OCI-LY3 (cell line): ENCODE results near the gene SF3A2.

Experiments used
- H2AFZ ChIP-seq: fragments of 200-600, 300-600 bp; shearing (Covaris generic); 2 replicates; pipeline ENCODE4 v1.6.0; 2014; ENCODE audit warnings: antibody characterized with exemption, low read depth, low read length
- H3K27ac ChIP-seq: fragments of 200-600, 300-600 bp; sonication (generic); 2 replicates; pipeline ENCODE4 v1.5.1; 2014; ENCODE audit warnings: mild to moderate bottlenecking, low read length, moderate library complexity, mixed read lengths
- H3K27me3 ChIP-seq: fragments of 200-600, 300-600 bp; sonication (generic); 2 replicates; pipeline ENCODE4 v1.6.1; 2014; ENCODE audit warnings: low read depth, low read length, mixed read lengths
- H3K36me3 ChIP-seq: fragments of 200-600, 300-600 bp; sonication (generic); replicated peaks from 2 replicates; pipeline ENCODE3; 2014; ENCODE audit warnings: low read depth, low read length, mixed read lengths
- H3K4me1 ChIP-seq: fragments of 300-600, 200-600 bp; sonication (generic); 2 replicates; pipeline ENCODE4 v1.6.1; 2014; ENCODE audit warnings: low read length, mixed read lengths
- H3K4me2 ChIP-seq: fragments of 200-600, 300-600 bp; sonication (generic); 2 replicates; pipeline ENCODE4 v1.6.1; 2014; ENCODE audit warnings: low read length, mixed read lengths
- H3K4me3 ChIP-seq: fragments of 300-600, 200-600 bp; sonication (generic); 2 replicates; pipeline ENCODE4 v1.5.1; 2014; ENCODE audit warnings: antibody characterized with exemption, mild to moderate bottlenecking, low read length, moderate library complexity
- H3K79me2 ChIP-seq: fragments of 300-600, 200-600 bp; shearing (Covaris generic); 2 replicates; pipeline ENCODE4 v1.6.1; 2014; ENCODE audit warnings: mild to moderate bottlenecking, low read length, mixed read lengths
- H3K9ac ChIP-seq: fragments of 300-600, 200-600 bp; shearing (Covaris generic); 2 replicates; pipeline ENCODE4 v1.6.0; 2014; ENCODE audit warnings: mild to moderate bottlenecking, low read length, moderate library complexity
- H3K9me3 ChIP-seq: fragments of 200-600, 300-600 bp; shearing (Covaris generic); 2 replicates; pipeline ENCODE4 v1.6.1; 2014; ENCODE audit warnings: low read length, mixed read lengths; ENCODE audit not compliant: insufficient read depth
- H4K20me1 ChIP-seq: fragments of 200-600, 300-600 bp; sonication (generic); 2 replicates; pipeline ENCODE4 v1.6.1; 2016; ENCODE audit warnings: low read length, mixed read lengths; ENCODE audit not compliant: insufficient read depth
- CTCF ChIP-seq: fragments of 200-600, 300-600 bp; sonication (generic); IDR thresholded peaks from 2 replicates; pipeline ENCODE4 v1.5.1; 2014; ENCODE audit warnings: antibody characterized with exemption, low read length, low read depth
- EZH2phosphoT487 ChIP-seq: fragments of 200-600 bp; shearing (Covaris generic); IDR thresholded peaks from 2 replicates; pipeline ENCODE4 v1.6.1; 2018; ENCODE audit warnings: antibody characterized with exemption, mixed run types, low read depth

Gene SF3A2

GRCh38 chr19:2249010-2249866, 12.6 kb downstream of the SF3A2 start, which contains the start of gene AMH:
TSS of gene AMH (plus strand) at chr19:2249323. CDS start at chr19:2249333, 10 bp downstream.
- H3K79me2 ChIP-seq, result peaks cover 3% of the 10 kb centered on the region; the same call in 1 of the 2 replicates
- no peaks in the 10 kb centered on the region for H3K27me3 ChIP-seq
- peaks cover 24% of the 10 kb centered on the region for H4K20me1 ChIP-seq
- no peak within 1 kb of the TSS for H3K9ac ChIP-seq
- no peak within 1 kb of the TSS for H3K4me2 ChIP-seq
- no peak within 1 kb of the TSS for H2AFZ ChIP-seq
- H3K27ac ChIP-seq, result no peak within 1 kb of the TSS
- peaks cover 58% of the 10 kb centered on the region for H3K36me3 ChIP-seq
- TF ChIP-seq CTCF, result no peak
- no peak for TF ChIP-seq EZH2phosphoT487
- no peaks in the 10 kb centered on the region for H3K4me1 ChIP-seq
- no peak within 1 kb of the TSS for H3K4me3 ChIP-seq
- no peaks in the 10 kb centered on the region for H3K9me3 ChIP-seq

GRCh38 chr19:2249880-2250765, 13.5 kb downstream of the SF3A2 start:
- peaks cover 19% of the 10 kb centered on the region for H4K20me1 ChIP-seq
- H3K4me3 ChIP-seq, result no peak overlapping the region
- H3K27ac ChIP-seq, result no peak overlapping the region
- no peaks in the 10 kb centered on the region for H3K79me2 ChIP-seq
- H2AFZ ChIP-seq, result no peak overlapping the region
- no peak overlapping the region for H3K9ac ChIP-seq
- no peak overlapping the region for H3K4me2 ChIP-seq
- H3K9me3 ChIP-seq, result no peaks in the 10 kb centered on the region
- H3K4me1 ChIP-seq, result no peaks in the 10 kb centered on the region
- H3K27me3 ChIP-seq, result no peaks in the 10 kb centered on the region
- H3K36me3 ChIP-seq, result peaks cover 49% of the 10 kb centered on the region
- TF ChIP-seq EZH2phosphoT487 (no peak), CTCF (no peak)

- Histone ChIP-seq H3K4me2 (no peak overlapping the region), H2AFZ (no peak overlapping the region), H3K4me1 (peaks cover 3% of the 10 kb centered on the region; the same call in 1 of the 2 replicates), H3K79me2 (no peaks in the 10 kb centered on the region), H3K36me3 (peaks cover 43% of the 10 kb centered on the region), H3K9me3 (no peaks in the 10 kb centered on the region), H3K27ac (no peak overlapping the region), H3K27me3 (no peaks in the 10 kb centered on the region), H3K9ac (no peak overlapping the region), H4K20me1 (peaks cover 16% of the 10 kb centered on the region), H3K4me3 (no peak overlapping the region)
- no peak for TF ChIP-seq CTCF
- TF ChIP-seq EZH2phosphoT487, result no peak
These were observed 14.1 kb downstream of the SF3A2 start for GRCh38 chr19:2250766-2251105.
